HG03108 (cell line): ENCODE results near the gene GPNMB.

Source experiments
- ATAC-seq: cut with Tn5 transposase; IDR thresholded peaks from one replicate; pipeline ENCODE4 v1.9.1; 2021; ENCODE audit warnings: moderate library complexity; ENCODE audit not compliant: unreplicated experiment

Gene GPNMB

DNA sequence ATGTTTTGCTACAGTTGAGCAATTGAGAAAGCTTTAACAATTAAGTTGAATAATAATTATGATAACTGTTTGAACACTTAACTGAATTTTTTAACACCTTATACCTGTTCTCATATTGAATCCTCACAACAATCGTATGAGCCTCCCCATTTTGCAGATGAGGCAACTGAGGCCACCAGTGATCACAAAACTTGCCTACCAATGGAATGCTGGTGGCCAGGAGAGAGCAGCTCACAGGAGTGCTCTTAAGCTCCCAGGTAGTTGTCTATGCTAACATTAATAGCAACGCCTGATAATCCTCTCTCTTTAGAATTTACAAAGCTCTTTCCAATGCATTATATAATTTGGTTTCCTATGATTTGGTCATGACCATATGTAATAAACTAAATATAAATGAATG, 21.6 kb downstream of the GPNMB start:
- ATAC-seq, result no peak

DNA sequence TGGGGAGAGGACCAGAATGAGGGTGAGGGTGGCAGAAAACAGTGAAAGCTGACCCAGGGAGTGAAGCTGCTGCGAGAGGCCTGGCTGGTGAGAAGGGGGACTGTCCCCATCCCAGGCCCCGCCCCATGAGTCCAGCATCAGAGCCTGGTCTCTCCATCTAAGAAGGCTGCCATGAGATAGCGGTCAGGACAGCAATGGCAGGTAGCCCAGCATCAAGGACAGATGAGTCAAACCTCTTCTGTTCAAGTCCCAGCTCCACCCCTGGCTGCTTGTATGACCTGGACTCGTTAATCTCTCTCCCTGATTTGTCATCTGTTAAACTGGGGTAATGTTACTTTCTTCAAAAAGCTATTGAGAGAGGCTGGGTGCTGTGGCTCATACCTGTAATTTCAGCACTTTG, 22.2 kb downstream of the GPNMB start:
- no peak for ATAC-seq

DNA sequence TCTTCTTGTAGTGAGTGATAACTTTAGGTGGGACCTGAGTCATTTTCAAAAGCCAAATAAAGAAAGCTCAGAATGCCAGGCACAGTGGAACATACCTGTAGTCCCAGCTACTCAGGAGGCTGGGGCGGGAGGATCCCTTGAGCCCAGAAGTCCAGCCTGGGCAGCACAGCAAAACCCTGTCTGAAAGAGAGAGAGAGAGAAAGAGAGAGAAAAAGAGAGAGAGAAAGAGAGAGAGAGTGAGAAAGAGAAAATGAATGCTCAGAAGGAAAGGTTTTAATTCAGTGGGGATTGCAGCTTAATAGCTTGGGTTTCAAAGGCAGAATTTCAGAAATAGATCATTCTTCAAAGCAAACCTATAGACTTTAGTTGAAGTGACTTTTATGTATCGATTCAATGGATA, 25.7 kb downstream of the GPNMB start:
- ATAC-seq, result no peak

DNA sequence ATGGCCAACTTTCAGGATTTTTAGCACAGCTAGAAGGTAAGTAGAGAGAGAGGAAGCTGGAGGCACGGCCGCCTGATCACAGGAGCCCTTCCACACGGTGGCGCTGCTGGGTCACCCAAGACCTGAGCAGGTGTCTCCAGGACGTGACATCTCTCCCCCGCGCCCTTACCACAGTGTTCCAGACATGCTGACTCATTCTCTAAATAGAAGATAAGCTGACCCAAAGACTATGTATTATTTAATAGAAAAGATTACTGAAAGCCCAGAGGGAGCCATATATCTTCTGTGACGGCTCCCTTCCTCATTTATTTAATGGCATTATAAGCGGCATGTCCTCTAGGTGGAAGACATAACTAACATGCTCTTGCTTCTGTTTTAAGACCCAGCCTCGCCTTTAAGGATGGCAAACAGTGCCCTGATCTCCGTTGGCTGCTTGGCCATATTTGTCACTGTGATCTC, 26.6 kb downstream of the GPNMB start:
- ATAC-seq, result peak; percentile 92

DNA sequence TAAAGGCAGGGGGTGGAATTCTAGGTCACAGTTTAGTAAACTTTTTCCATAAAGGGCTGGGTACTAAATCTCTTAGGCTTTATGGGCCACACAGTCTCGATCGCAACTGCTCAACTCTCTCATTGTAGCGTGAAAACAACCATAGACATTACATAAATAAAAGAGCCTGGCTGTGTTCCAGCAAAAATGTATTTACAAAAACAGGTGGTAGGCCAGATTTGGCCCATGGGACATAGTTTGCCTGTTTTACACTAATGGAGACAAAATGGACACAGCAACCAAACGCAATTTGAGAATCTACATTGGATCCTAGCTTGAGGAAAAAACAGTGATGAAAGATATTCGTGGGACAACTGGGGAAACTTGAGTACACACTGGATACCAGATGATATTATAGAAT, 29.3 kb downstream of the GPNMB start:
- no peak for ATAC-seq

DNA sequence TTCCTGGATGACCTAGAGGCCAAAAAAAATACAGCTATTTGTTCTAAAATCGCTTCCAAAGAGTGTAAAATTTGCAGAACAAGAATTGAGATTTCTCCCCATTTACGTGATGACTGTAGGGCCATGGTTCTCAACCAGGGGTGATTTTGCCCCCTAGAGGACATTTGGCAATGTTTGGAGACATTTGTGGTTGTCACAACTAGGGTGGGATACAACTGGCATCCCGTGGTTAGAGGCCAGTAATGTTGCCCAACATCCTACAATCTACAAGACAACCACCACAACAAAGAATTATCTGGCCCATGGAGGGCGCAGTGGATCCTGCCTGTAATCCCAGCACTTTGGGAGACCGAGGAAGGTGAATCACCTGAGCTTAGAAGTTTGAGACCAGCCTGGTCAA, 29.8 kb downstream of the GPNMB start:
- no peak for ATAC-seq

DNA sequence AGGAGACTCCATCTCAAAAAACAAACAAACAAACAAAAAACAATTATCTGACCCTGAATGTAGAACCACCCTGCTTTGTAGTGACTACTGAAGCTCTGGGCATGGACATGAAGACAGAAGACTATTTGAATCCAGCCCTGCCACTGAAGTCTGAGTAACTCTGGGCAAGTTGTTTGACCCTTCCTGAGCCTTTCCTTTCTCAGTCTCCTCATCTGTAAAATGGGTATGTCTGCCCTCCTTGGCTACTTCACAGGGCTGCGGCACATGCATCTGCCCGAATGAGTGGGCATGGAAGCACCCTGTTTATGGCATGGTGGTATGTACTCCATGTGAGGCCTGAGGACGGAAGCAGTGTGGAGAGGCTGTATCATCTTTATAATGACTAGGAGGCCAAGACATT, 30.4 kb downstream of the GPNMB start:
- no peak for ATAC-seq

DNA sequence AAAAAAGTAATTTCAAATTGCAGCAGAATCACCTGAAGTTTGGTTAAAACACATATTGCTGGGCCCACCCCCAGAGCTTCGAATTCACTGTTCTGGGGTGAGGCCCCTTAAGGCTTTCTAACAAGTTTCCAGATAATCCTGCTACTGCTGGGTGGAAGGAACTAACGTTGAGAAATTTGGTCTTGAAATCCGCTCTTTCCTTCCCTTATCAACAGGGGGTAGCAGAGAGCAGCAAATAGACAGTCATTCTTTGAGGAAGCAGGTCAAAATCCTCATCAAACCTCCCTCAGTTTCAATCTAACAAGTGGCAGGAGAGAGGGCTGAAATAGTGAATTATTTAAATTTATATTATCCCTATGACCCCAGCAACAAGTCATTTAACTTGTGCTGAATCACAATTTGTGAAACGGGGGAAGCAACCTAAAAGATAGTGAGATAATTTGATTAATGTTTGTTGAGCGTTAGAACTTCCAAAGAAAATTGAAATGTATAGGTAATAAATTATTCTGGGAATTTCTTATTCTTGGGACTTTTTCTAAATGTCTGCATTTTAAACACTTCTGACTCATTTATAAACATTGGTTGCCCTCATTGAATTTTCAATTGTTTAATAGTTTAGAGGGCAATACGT, 30.9 kb downstream of the GPNMB start:
- no peak for ATAC-seq

DNA sequence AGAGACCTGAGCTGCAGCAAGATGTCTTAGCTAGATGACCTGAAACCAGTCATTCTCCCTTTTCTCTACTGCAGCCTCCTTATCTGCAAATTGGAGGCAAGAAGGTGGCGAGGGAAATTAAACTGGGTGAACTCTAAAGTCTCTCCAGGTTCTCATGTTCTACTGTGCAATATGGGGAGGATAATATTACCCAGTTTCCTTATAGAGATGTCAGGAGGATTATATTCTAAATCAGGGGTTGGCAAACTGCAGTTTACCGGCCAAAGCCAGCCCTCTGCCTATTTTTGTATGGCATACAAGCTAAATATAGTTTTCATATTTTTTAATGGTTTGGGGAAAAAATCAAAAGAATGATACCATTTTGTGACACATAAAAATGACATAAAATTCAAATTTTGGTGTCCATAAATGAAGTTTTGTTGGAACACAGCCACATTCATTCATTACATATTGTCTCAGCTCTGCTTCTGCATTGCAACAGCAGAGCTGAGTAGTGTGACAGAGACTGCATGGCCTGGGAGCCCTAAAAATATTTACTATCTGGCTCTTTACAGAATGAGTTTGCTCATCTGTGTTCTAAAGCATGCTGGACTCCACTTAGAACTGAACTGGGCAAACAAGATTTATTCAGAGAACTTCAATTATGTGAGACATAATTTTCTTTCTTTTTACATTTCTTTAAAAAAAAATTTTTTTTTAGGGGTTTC, 33.4 kb downstream of the GPNMB start:
- ATAC-seq, result no peak

DNA sequence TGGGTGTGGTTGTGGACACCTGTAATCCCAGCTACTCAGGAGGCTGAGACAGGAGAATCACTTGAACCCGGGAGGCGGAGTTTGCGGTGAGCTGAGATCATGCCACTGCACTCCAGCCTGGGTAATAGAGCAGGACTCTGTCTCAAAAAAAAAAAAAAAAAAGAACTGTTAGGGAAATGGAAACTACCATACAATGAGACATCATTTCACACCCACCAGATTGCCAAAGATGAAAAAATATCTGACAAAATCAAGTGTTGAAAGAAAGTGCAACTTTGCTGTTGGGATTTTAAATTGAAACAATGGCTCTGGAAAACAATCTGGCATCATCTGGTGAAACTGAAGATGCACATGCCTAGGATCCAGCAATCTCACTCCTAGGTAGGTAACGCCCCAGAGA, 36.5 kb downstream of the GPNMB start:
- ATAC-seq, result no peak

DNA sequence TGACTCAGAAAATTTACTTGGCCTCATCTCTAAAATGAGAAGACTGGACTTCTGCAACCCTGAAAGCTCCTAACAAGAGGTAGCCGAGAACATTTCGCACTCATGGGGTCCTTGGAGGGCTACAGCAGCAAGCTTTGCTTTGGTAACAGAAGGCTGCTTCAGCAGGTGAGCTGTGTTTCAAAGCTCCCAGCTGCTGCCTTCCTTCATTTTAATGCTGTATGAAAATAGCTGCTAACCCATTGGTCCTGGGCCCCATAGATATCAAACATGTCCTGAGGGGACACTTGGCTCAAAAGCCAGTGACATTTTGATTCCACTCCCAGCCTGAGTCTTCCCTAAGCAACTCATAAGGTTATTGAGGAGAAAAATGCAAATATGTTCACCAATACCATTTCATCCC, 38.3 kb downstream of the GPNMB start:
- ATAC-seq, result no peak

DNA sequence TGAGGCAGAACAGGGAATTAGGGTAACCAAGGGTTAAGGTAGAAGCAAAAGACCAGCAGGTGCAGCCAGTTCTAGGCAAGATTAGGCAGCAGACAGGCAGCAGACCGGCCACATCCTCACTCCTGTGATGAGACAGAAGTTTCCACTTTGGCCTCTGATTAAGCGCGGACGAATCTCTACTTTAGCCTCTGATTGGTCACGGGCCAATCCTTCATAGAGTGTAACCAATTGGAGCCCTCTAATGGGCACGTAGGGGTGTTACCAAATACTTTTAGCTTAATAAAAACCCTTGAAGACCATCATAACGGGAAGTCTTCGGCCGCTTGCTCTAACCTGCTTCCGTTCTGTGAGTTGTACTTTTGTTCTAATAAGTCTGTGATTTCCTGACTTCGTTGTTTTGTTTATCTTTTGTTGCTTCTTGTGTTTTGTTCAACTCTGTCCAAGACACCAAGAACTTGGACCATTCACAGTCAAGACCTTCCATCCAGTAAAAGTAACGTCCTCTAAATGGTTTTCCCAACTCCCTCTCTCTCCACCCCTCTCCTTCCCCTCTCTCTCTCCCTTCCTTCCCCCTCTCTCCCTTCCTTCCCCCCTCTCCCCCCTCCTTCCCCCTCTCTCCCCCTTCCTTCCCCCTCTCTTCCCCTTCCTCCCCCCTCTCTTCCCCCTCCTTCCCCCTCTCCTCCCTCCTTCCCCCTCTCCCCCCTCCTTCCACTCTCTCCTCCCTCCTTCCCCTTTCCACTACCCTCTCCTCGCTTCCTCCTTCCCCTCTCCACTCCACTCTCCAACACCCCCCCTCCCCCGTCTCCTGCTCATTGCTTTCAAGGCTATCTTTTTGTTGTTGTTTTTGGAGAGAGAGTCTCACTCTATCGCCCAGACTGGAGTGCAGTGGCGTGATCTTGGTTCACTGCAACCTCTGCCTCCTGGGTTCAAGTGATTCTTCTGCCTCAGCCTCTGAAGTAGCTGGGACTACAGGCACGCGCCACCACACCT, 39.4 kb downstream of the GPNMB start:
- no peak for ATAC-seq

DNA sequence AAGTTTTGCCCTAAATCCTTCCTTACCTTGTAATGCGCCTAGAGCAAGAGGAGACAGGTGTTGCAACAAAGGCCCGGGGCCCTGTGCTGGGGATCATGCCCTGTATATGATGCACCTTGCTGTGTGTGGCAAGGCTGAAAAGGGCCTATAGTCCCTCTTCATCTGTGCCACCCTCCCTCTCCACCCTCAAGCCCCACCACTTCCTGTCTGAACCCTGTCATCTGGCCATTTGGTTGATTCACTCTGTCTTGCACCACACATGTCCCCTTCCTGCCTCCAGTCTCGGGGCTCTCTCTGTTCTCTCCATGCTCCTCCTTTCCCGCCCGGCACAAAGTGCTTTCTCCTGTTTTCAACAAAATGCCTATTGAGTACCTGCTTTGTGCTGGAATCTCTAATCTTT, 41.0 kb downstream of the GPNMB start:
- no peak for ATAC-seq

DNA sequence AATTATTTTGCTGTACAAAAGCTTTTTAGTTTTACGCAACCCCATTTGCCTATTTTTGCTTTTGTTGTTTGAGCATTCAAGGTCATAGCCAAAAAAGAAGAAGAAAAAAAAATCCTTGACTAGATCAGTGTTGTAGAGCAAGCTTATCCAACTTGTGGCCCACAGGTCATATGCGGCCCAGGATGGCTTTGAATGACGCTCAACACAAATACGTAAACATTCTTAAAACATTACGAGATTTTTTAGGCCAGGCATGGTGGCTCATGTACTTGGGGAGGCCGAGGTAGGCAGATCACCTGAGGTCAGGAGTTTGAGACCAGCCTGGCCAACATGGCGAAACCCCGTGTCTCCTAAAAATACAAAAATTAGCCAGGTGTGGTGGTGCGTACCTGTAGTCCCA, 44.4 kb downstream of the GPNMB start:
- ATAC-seq, result no peak

DNA sequence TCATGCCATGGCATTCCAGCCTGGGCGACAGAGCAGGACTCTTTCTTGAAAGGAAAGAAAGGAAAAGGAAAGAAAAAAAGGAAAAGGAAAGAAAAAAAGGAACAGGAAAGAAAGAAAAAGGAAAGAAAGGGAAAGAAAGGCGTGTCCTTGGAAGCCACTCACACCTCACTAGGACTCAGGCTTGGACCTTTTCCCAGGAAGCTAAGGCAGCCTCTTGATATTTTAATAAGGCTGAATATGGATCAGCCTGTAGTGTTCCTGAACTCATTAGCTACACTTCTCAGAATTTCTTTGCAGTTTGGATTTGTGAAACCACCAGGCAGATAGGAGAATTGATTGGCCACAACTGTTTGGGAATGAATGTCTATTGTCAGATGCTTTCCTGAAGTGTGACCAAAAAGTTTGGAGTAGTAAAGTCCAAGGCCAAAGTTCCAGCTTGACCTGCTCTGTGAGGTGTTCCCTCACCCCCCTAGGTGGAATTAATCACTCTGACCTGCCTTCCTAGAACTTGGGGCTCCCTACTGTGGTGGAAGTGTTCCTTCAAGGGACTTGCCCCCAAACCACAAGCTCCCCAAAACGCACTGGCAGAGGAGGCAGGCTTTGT, 45.5 kb downstream of the GPNMB start:
- no peak for ATAC-seq

DNA sequence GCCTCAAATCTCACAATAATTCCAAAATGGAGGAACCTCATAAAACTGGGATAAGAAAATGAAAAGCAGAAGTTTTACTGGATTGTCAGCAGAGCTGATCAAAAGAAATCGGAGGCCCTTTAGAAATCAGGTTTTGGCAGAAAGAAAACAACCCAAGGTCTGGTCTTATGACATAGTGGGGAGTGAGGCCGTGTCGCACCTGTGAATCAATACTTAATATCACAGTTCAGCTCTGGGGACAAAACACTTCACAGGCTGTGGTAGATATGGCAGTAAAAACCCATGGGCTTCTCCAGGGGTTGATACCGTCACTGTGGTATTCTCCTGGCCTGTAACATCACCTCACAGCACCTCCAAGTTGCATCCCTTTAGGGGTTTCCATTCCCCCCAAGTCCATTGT, 46.0 kb downstream of the GPNMB start:
- no peak for ATAC-seq

DNA sequence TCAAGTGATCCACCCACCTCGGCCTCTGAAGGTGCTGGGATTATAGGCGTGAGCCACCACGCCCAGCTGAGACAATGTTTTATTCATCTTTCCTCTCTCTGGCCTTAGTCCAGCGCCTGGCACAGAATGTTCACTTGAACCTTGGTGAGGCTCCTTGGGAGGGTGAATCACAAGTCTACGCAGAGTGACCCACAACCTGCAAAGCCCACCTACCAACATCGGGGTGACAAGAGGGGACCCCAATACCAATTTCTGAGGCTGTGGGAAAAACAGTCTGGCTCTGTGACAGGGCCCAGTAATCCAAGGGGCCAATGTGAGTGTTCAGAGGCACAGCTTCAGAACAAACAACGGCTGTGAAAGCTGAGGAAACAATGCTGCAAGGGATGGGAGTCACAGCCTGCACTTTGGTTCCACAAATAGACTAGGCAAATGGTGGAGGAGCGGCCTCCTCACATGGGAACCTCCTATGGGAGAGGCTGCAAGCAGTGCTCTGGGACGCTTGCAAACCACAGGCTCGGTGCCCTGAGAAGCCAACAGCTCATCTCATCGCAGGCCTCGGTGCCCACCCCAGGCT, 47.0 kb downstream of the GPNMB start:
- no peak for ATAC-seq

DNA sequence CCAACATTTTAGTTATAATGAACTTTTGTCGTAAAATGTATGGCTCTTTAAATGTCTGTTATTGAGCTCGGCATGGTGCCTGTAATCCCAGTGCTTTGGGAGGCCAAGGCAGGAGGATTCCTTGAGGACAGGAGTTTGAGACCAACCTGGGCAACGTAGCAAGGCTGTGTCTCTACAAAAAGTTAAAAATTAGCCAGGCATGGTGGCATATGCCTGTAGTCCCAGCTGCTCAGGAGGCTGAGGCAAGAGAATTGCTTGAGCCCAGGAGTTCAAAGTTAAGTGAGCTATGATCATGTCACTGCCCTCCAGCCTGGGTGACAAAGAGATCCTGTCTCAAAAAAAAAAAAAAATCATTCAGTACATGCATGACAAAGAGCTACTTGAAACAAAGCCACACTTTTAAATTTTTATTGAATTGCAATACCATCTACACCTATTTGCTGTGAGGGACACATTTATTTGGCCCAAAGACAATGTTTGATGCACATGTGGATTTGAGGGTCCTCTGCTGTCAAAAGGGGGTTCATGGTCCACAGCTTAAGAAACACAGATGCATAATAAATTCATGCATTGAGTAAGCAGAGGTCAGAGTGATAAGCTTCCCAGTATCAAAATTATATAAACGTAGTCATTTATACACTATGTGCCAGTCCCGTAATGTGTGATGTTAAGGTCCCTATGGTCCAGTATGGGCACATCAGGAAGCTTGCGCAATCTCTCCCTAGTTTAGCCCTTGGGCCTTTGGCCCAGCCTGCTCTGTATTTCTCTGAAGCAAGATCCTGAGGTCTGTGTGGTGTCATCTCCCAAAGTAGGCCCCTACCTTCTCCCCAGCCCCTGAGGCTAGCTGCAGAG, 48.2 kb downstream of the GPNMB start:
- no peak for ATAC-seq

DNA sequence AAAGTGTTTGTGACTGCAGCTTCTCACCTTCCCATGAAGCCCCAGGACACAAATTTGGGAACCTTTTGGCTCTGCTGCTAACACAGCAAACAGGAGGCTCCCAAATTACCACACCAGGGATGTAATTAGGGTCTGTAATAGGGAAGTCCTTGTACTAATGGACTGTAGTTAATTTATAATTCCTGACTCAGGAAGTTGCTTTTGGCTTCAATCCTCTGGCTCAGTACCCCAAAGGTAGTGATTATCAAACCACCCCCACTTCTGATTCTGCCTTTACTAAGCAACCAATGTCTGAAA, 48.8 kb downstream of the GPNMB start:
- ATAC-seq, result no peak

DNA sequence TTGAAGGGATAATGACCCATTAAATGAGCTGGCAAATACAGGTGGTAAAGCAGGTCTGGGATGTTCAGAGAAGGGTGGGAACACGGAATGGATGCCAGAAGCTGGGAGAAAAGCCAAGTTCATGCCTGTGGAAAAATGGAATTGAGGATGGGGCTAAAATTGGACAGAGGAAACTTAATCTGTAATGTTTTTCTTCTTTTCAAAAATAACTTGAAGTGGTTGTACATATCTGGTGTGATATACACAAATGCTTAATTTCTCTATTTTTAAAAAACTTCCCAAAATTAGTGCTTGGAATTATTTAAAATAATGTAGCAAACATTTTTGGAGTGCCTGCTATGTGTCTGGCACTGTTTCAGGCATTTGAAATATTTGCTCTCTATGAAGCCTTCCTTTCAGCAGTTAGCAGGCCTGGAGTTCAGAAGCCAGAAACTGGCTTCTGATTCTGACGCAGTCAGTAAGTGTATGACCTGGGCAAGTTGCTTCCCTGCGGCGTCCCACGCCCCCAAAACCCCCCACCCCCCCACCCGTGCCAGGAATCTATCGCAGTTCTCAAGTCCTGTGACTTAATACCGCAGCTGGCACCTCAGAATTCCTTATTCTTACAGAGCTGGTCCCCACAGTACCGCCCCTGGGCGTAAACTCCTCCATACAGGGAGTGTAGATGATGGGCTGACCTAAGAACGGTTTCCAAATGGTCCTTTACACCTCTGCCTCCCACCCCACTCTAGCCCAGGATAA, 51.7 kb downstream of the GPNMB start:
- ATAC-seq, result no peak
